Psoas muscle (tissue), 8 donors: ENCODE data around the gene KIF1A. TPM values are rescaled to one million over a fixed set of nuclear protein-coding genes. Genes with fewer than 3 reads are reported as not detected.
A peak's percentile ranks its signal among the peaks of the same experiment; 100 is the strongest.

Source experiments
- ATAC-seq, 4 donors: fragments of 200-7000 bp; cut with Tn5 transposase; one replicate each; pipeline ENCODE4 v1.9.1; 2020; ENCODE audit warnings: moderate library complexity in 3 of 4, mild to moderate bottlenecking in 2 of 4
- DNase-seq, 2 donors: peaks; one replicate each; pipeline ENCODE4 v3.0.0-alpha.2; 2020
- H3K27ac ChIP-seq: fragments of 200-600 bp; one replicate; pipeline ENCODE4 v1.8.0; 2022
- H3K27me3 ChIP-seq, 3 donors: fragments of 200-600 bp in 1 of 3; one replicate each; pipeline versions ENCODE4 v1.6.1 to v1.8.0; 2013 to 2022; ENCODE audit warnings: low read length in 2 of 3, mild to moderate bottlenecking in 2 of 3, moderate library complexity in 1 of 3; ENCODE audit not compliant: insufficient read depth in 3 of 3
- H3K36me3 ChIP-seq, 2 donors: fragments of 200-600 bp in 1 of 2; one replicate each; pipeline versions ENCODE4 v1.6.1 to v1.8.0; 2013 to 2022; ENCODE audit warnings: low read depth in 1 of 2, mild to moderate bottlenecking in 1 of 2, moderate library complexity in 1 of 2; ENCODE audit not compliant: insufficient read depth in 1 of 2
- H3K4me1 ChIP-seq: fragments of 200-600 bp; one replicate; pipeline ENCODE4 v1.8.0; 2022
- H3K4me3 ChIP-seq: fragments of 200-600 bp; one replicate; pipeline ENCODE4 v1.8.0; 2022; ENCODE audit warnings: mild to moderate bottlenecking
- H3K9me3 ChIP-seq: fragments of 200-600 bp; one replicate; pipeline ENCODE4 v1.8.0; 2022
- CTCF ChIP-seq: fragments of 200-600 bp; IDR thresholded peaks from one replicate; pipeline ENCODE4 v1.8.0; 2022; ENCODE audit warnings: antibody characterized with exemption
- WGBS, 3 donors: extraction: QIAGEN DNeasy Blood & Tissue Kit; methylation state at CpG; one replicate each; pipeline versions ENCODE4 v1.1.6 to v1.1.7; 2013; 5-methylcytosine and 5-hydroxymethylcytosine counted together
- intact Hi-C, 2 donors: fragments of 100-400 bp; cut with DNase I; formaldehyde crosslinking; loops; one replicate each; pipeline versions ENCODE4 v1.11.0 to v1.14.2; 2022
- long read RNA-seq, 2 donors: library from polyadenylated mRNA; unstranded; transcript quantifications; one replicate each; pipeline ENCODE4 v2.0.0, GENCODE V29; 2021
- polyA plus RNA-seq, 3 donors: library from polyadenylated mRNA; stranded (reverse); fragments of 200-250 nt; gene quantifications; one replicate each; pipeline ENCODE4 v1.2.3, GENCODE V29; 2013
- total RNA-seq, 4 donors: library from RNA; stranded (reverse); fragmentation: NEBNext Ultra II Directional in 2 of 4; extraction: Animal tissue kit (Norgen Biotek cat#: 25700) in 2 of 4; gene quantifications; one replicate each; pipeline versions ENCODE4 v1.2.1 to v1.2.4, GENCODE V29; 2021 to 2023
- donor health status: healthy with polysubstance abuse.
- donor health status: DM: no; HTN: no; CAD: no; lungs with moderate emphysema.
- donor health status: Bipolar disorder and iron deficiency.
- donor health status: healthy.
- donor health status: DM: yes; HTN: yes; CAD: no.
- donor health status: DM: no; HTN: no; CAD: no.
- donor health status: DM: no; HTN: no; CAD: no.
- donor health status: DM: yes; HTN: yes; CAD: no.

The KIF1A gene
- total RNA-seq, result 1 to 10 TPM in 1 of 4 donors, under 1 TPM in 1, not detected in 2; 0.18 to 1.2 TPM
- polyA plus RNA-seq, result under 1 TPM; 0.01 to 0.12 (median 0.10) TPM
- long read RNA-seq, donor 1, result 0 reads
- long read RNA-seq, donor 2, result 0 reads

DNA sequence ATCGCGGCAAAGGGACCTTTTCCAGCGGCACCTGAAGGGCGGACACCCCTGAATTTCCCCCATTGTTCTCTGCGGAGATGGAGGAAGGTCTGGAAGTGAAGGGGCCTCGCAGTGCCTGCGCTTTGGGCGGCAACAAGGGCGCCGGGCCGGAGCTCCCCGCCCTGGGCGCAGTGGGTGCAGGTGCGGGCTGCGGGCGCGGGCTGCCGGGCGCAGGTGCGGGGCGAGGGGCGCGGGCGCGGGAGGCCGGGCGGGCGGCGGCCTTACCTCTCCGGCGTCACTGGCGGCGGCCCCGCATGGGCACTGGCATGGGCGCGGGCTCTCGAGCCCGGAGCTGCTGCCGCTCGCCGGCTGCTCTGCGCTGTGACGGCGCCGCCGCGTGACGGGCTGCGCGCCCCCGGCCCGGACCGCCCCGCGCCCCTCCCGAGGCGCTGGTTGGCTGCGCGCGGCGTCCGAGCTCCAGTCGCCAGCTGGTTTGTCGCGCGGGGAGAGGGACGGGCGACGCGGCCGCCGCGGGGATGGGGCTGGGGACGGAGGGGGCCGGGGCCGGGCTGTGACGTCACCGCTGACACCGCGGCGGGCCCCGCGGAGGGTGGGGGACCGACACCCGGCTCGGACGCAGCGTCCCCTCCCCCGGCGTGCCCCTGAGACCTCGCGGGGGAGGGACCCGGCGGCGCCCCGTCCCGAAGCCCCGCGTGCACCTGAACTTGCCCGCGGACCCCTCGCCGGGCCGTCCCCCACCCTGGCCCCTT lies at the start of gene KIF1A:
TSS of gene KIF1A (minus strand) at position 362 of the 749 bp plus-strand sequence. CDS start 22,467 bp downstream, outside the sequence.
- ATAC-seq (peak in 1 of 4 donors; percentile 34), DNase-seq (peak in 1 of 2 donors; percentile 46)
- Histone ChIP-seq H3K36me3 (no peaks in the 10 kb centered on the region), H3K27me3 (peaks cover 0 to 73% (median 24%) of the 10 kb centered on the region in 3 donors), H3K4me1 (peaks cover 3% of the 10 kb centered on the region), H3K9me3 (no peaks in the 10 kb centered on the region), H3K27ac (no peak within 1 kb of the TSS), H3K4me3 (peak within 1 kb of the TSS; percentile 51)
- 1% methylated on average over 31 to 102 of the region's 104 CpGs for WGBS, 3 donors
- TF ChIP-seq CTCF, result no peak
- intact Hi-C loops, result no loop called here

GRCh38 chr2:240869109-240869955 lies 49.3 kb upstream of the KIF1A start:
- DNase-seq (no peak), ATAC-seq (no peak)
- Histone ChIP-seq H3K9me3 (no peaks in the 10 kb centered on the region), H3K27ac (no peak overlapping the region), H3K4me3 (no peak overlapping the region), H3K4me1 (no peaks in the 10 kb centered on the region), H3K27me3 (no peaks in the 10 kb centered on the region), H3K36me3 (no peaks in the 10 kb centered on the region)
- no peak for TF ChIP-seq CTCF
- 89 to 95% (median 94%) methylated on average over 24 to 25 of the region's 25 CpGs for WGBS, 3 donors
- intact Hi-C loops, result no loop called here

DNA sequence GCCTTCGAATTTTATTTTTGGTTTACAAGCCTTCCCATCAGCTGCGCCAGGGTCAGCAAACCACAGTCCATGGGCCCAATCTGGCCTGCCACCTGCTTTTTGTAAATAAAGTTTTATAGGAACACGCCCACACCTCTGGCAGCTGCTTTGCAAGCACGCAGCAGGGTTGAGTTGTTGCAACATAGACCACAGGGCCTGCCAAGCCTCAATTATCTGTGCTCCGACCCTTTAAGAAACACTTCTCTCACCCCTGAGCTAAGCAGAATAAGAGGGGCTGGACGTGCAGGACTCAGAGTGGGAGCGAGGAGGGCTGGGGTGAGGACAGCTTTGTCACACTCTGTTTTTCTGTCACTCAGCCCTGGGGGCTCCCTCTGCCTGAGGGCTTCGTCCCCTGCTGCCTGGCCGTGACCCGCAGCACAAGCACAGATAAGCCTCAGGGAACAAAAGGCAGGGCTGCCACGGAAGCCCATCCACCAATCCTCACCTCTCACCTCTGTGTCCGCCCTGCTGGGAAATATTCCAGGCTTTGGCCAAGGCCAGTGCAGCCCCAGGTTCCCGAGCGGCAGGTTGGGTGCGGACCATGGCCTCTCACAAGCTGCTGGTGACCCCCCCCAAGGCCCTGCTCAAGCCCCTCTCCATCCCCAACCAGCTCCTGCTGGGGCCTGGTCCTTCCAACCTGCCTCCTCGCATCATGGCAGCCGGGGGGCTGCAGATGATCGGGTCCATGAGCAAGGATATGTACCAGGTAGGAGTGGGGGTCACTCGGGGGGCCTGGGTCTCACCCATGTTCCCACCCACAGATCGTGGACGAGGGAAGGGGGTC lies 48.5 kb upstream of the KIF1A start, which contains the start of gene AGXT:
TSS of gene AGXT (plus strand) at position 539 of the 823 bp plus-strand sequence. CDS start at position 581, 42 bp downstream.
- Histone ChIP-seq H3K4me3 (no peak within 1 kb of the TSS), H3K4me1 (no peaks in the 10 kb centered on the region), H3K9me3 (no peaks in the 10 kb centered on the region), H3K27ac (no peak within 1 kb of the TSS), H3K27me3 (no peaks in the 10 kb centered on the region), H3K36me3 (no peaks in the 10 kb centered on the region)
- 83 to 88% (median 86%) methylated on average over 21 of the region's 21 CpGs for WGBS, 3 donors
- ATAC-seq (no peak), DNase-seq (no peak)
- intact Hi-C loops, result no loop called here
- no peak for TF ChIP-seq CTCF

DNA sequence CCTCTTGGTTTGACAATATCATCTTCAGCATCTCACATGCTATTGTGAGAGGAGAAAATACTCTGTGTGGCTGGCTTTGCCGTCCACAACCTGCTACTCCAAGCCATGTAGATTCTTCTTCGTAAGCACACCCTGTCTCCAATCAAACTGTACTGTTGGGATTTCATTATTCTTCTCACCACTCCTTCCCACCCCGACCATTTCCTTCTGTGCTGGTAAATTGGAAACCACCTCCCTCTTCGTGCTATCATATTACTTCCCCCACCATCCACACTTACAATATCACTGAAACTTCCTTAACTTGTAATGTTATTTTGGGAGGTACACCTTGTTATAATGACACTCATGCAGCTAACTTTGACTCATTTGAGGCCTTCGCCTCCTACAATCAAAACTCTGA lies 45.4 kb upstream of the KIF1A start:
- no peaks in the 10 kb centered on the region for H3K9me3 ChIP-seq
- H3K4me3 ChIP-seq, result no peak overlapping the region
- DNase-seq, result no peak
- intact Hi-C loops, result no loop called here
- H3K27me3 ChIP-seq, result no peaks in the 10 kb centered on the region
- H3K4me1 ChIP-seq, result no peaks in the 10 kb centered on the region
- no peak for ATAC-seq
- H3K27ac ChIP-seq, result no peak overlapping the region
- no peak for TF ChIP-seq CTCF
- H3K36me3 ChIP-seq, result no peaks in the 10 kb centered on the region
- WGBS, 3 donors, result 78 to 81% (median 78%) methylated on average over 5 of the region's 5 CpGs
